A673 (cell line): ENCODE results near the gene SEMA6A. TPM values are rescaled to one million over a fixed set of nuclear protein-coding genes. Genes with fewer than 3 reads are reported as not detected.

Experiments
- BruUV-seq: library from RNA; stranded (reverse); fragments of 400-500 nt; replicated peaks from 2 replicates; lab custom pipeline; 2021; lab: Mats Ljungman, UMichigan
- CTCF ChIA-PET: fragments of 300-600 bp; sonication (Branson Sonifier 250); formaldehyde crosslinking; loops from one replicate; lab custom pipeline; 2022; ENCODE audit warnings: antibody characterized with exemption; lab: Charles Lee
- POLR2A ChIA-PET: fragments of 300-600 bp; sonication (Branson Sonifier 250); formaldehyde crosslinking; loops from one replicate; lab custom pipeline; 2022; ENCODE audit warnings: antibody characterized with exemption; ENCODE audit not compliant: low non-redundant PET; lab: Charles Lee
- DNase-seq: peaks from one replicate; pipeline ENCODE4 v3.0.0-alpha.2; 2015; ENCODE audit warnings: low spot score
- H3K27ac ChIP-seq: fragments of 200-600 bp; sonication (generic); 2 replicates; pipeline ENCODE4 v1.5.1; 2016; ENCODE audit warnings: mixed run types, low read depth, mild to moderate bottlenecking, mixed read lengths, antibody characterized with exemption, low read length; ENCODE audit not compliant: poor library complexity, severe bottlenecking
- H3K27me3 ChIP-seq: fragments of 200-600 bp; sonication (generic); replicated peaks from 2 replicates; pipeline ENCODE4 v1.6.1; 2017; ENCODE audit warnings: mixed run types, low read depth, mild to moderate bottlenecking, mixed read lengths, antibody characterized with exemption, low read length; ENCODE audit not compliant: insufficient read depth, poor library complexity
- H3K36me3 ChIP-seq: fragments of 200-600 bp; sonication (generic); 2 replicates; pipeline ENCODE4 v1.6.1; 2016; ENCODE audit warnings: mixed run types, mild to moderate bottlenecking, mixed read lengths, antibody characterized with exemption, low read length; ENCODE audit not compliant: insufficient read depth, poor library complexity, severe bottlenecking
- H3K4me1 ChIP-seq: fragments of 200-600 bp; sonication (generic); 2 replicates; pipeline ENCODE4 v1.6.1; 2017; ENCODE audit warnings: mixed run types, mild to moderate bottlenecking, mixed read lengths, antibody characterized with exemption, low read length; ENCODE audit not compliant: insufficient read depth, poor library complexity, severe bottlenecking
- H3K4me3 ChIP-seq: fragments of 200-600 bp; sonication (generic); 2 replicates; pipeline ENCODE4 v1.5.1; 2016; ENCODE audit warnings: low read depth, mixed run types, mild to moderate bottlenecking, mixed read lengths, low read length; ENCODE audit not compliant: poor library complexity, severe bottlenecking
- H3K9me3 ChIP-seq: fragments of 200-600 bp; sonication (generic); 2 replicates; pipeline ENCODE4 v1.6.1; 2016; ENCODE audit warnings: mixed run types, low read depth, mild to moderate bottlenecking, mixed read lengths, antibody characterized with exemption, low read length; ENCODE audit not compliant: poor library complexity, severe bottlenecking
- EZH2 ChIP-seq: fragments of 200-600 bp; sonication (generic); IDR thresholded peaks from 2 replicates; pipeline ENCODE4 v1.6.1; 2017; ENCODE audit warnings: borderline replicate concordance, low read depth, mild to moderate bottlenecking, mixed read lengths, antibody characterized with exemption, low read length; ENCODE audit not compliant: poor library complexity, severe bottlenecking
- intact Hi-C: fragments of 100-400 bp; cut with micrococcal nuclease; formaldehyde crosslinking; loops from one replicate; pipeline ENCODE4 v1.10.0; 2022; ENCODE audit not compliant: unreplicated experiment
- total RNA-seq: library from RNA; stranded (reverse); gene quantifications from 2 replicates; pipeline ENCODE4 v1.2.3, GENCODE V29; 2021
- TF ChIP-seq, protein P1 (sequence below): fragments of 300-800, 200-600 bp; sonication (generic); conservative IDR thresholded peaks from 2 replicates; pipeline ENCODE4 v1.5.1; 2017; ENCODE audit warnings: low read depth, mild to moderate bottlenecking, antibody characterized with exemption, low read length, moderate library complexity, mixed read lengths

Gene SEMA6A
- total RNA-seq, 1 experiment from 2014 or later = 10.6 TPM

DNA sequence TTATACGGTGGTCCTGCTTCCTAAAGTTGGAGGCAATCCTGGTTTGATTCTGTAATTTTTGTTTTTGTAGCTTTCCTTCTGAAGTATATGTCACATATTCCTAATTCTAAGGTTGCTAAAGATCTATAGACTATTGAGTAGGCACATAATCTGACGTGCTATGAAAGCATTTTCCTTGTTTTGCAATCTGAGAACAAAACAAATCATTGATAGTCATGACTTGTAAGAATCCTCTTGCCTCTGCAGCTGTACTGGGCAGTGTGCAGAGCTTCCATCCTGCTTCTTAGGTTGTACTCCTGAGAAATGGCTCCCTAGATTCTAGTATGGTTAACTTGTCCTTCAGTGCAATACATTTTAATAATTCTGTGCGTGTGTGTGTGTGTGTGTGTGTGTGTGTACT lies 35.4 kb downstream of the SEMA6A start:
- Histone ChIP-seq H3K4me1 (no peaks in the 10 kb centered on the region), H3K4me3 (no peak overlapping the region), H3K27ac (no peak overlapping the region), H3K36me3 (no peaks in the 10 kb centered on the region), H3K9me3 (no peaks in the 10 kb centered on the region), H3K27me3 (peaks cover 2% of the 10 kb centered on the region)
- no TSS peak for BruUV-seq
- DNase-seq = no peak
- ChIA-PET POLR2A (no interaction called here), CTCF (no interaction called here)
- intact Hi-C loops = no loop called here
- TF ChIP-seq, protein P1, sequence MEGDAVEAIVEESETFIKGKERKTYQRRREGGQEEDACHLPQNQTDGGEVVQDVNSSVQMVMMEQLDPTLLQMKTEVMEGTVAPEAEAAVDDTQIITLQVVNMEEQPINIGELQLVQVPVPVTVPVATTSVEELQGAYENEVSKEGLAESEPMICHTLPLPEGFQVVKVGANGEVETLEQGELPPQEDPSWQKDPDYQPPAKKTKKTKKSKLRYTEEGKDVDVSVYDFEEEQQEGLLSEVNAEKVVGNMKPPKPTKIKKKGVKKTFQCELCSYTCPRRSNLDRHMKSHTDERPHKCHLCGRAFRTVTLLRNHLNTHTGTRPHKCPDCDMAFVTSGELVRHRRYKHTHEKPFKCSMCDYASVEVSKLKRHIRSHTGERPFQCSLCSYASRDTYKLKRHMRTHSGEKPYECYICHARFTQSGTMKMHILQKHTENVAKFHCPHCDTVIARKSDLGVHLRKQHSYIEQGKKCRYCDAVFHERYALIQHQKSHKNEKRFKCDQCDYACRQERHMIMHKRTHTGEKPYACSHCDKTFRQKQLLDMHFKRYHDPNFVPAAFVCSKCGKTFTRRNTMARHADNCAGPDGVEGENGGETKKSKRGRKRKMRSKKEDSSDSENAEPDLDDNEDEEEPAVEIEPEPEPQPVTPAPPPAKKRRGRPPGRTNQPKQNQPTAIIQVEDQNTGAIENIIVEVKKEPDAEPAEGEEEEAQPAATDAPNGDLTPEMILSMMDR = no peak
- no peak for TF ChIP-seq EZH2

DNA sequence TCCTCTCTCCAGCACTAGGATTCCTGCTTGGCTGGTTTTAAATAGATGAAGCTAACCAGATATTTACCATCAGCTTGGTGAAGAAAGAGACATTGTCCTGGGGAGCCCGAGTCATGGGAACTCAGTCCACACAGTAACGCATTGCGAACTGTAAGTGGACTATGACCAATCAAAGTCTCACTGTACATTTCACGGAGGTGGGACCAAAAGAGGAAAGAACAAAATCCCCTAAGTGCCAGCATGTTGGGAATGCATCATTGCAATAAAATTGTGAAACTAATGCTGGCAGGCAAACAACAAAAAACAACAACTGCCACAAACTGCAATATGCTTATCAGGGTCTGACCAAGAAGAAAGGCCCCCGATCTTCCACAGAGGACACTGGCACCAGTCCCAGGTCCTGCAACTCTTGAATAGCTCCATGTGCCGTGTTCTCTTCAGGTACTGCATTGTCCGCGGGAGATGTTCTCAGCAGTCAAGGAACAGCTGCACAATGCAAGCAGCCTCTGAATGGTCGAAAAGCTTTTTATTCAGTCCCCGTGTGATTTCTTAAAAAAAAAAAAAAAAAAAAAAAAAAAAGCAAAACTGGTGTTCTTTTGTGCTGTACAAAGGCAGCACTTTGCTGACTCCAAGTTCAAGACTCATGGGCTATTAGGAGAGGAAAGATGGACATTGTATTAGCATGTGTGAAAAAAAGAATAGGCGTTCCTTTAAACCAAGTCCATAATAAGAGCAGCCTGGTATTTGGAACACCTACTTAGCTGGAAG lies 38.1 kb downstream of the SEMA6A start:
- intact Hi-C loops = no loop called here
- CTCF ChIA-PET = interaction anchor here (0.5 kb wide), 1 partner anchor 405 kb away, joined by 3 read pairs; no protein-coding TSS in a partner anchor
- no TSS peak for BruUV-seq

DNA sequence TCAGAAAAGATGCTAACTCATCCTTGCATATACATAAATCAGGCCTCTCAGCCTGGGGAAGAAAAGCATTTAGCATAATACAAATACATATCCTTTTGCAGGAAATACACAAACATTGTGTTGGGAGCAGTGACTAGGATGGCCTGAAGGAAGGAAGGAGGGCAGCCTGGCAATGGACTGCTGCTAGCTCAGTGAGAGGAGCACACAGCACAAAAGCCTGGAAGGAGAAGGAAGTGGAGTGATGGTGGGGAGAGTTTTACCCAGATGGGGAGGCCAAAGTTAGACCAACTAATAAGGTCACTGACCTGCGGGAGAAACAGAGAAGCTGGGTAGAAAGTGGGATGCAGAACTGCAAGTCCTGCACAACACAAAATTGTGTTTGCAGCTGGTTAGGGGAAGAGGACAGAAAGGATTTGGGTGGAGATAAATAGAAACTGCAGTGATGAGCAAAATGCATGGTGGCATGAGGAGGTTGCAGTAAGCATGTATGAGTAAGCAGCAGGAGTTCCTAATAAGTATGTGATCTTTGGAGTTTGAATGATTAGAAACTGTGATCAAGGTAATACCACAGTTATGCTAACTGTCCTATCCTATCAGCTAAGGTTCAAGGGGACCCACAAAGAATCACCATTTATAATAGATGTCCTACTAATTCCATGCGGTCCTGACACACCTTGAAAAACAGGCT lies 39.5 kb downstream of the SEMA6A start:
- TF ChIP-seq, protein P1 = no peak
- TF ChIP-seq EZH2 = no peak
- BruUV-seq = no TSS peak
- ChIA-PET POLR2A (no interaction called here), CTCF (no interaction called here)
- no peaks in the 10 kb centered on the region for H3K9me3 ChIP-seq
- H3K4me1 ChIP-seq = no peaks in the 10 kb centered on the region
- no peak overlapping the region for H3K27ac ChIP-seq
- no peak for DNase-seq
- no peaks in the 10 kb centered on the region for H3K27me3 ChIP-seq
- no peaks in the 10 kb centered on the region for H3K36me3 ChIP-seq
- intact Hi-C loops = no loop called here
- no peak overlapping the region for H3K4me3 ChIP-seq

More for the DNA sequence above, 38.1 kb downstream of the SEMA6A start:
- DNase-seq = no peak
- Histone ChIP-seq H3K4me3 (no peak overlapping the region), H3K27ac (no peak overlapping the region), H3K36me3 (no peaks in the 10 kb centered on the region), H3K9me3 (no peaks in the 10 kb centered on the region), H3K4me1 (no peaks in the 10 kb centered on the region), H3K27me3 (no peaks in the 10 kb centered on the region)
- TF ChIP-seq EZH2 = no peak
- TF ChIP-seq, protein P1 = no peak
- POLR2A ChIA-PET = no interaction called here
